ENCODE data around the gene TUFT1.

TUFT1 gene

DNA sequence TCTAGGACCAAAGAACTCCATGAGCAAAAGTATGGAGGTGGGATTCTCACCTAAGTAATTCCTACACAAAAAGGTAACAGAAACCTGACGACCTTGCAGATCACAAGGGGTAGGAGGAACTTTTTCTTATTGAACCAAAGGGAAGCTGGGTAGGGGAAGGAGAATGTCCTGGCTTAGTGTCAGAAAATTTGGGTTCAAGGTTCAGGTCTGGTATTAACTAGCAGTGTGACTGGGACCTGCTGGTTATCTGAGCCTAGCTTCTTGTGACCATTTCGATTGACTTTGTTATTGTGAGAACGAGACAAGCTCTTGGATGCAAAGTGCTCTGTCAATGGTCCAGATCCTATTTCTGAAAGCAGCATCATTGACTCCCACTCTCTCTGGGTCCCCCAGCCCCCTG, 66.7 kb downstream of the TUFT1 start:
- DNase-seq (ENCODE audit: low read depth in 1 of 2, low spot score in 1 of 2): no peak
- no peak overlapping the region for H3K27ac ChIP-seq (replicated peaks)
- TF ChIP-seq, protein P1, sequence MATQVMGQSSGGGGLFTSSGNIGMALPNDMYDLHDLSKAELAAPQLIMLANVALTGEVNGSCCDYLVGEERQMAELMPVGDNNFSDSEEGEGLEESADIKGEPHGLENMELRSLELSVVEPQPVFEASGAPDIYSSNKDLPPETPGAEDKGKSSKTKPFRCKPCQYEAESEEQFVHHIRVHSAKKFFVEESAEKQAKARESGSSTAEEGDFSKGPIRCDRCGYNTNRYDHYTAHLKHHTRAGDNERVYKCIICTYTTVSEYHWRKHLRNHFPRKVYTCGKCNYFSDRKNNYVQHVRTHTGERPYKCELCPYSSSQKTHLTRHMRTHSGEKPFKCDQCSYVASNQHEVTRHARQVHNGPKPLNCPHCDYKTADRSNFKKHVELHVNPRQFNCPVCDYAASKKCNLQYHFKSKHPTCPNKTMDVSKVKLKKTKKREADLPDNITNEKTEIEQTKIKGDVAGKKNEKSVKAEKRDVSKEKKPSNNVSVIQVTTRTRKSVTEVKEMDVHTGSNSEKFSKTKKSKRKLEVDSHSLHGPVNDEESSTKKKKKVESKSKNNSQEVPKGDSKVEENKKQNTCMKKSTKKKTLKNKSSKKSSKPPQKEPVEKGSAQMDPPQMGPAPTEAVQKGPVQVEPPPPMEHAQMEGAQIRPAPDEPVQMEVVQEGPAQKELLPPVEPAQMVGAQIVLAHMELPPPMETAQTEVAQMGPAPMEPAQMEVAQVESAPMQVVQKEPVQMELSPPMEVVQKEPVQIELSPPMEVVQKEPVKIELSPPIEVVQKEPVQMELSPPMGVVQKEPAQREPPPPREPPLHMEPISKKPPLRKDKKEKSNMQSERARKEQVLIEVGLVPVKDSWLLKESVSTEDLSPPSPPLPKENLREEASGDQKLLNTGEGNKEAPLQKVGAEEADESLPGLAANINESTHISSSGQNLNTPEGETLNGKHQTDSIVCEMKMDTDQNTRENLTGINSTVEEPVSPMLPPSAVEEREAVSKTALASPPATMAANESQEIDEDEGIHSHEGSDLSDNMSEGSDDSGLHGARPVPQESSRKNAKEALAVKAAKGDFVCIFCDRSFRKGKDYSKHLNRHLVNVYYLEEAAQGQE (IDR thresholded peaks at IDR 0.05; ENCODE audit: insufficient replicate concordance, low read depth): no peak
- TF ChIP-seq POLR2AphosphoS5 (IDR thresholded peaks at IDR 0.05; ENCODE audit: low read depth): no peak
- TF ChIP-seq GABPA (IDR thresholded peaks at IDR 0.05; ENCODE audit: low read depth): no peak
- TF ChIP-seq SPI1 (IDR thresholded peaks at IDR 0.05; ENCODE audit: borderline replicate concordance, low read depth): no peak
- TF ChIP-seq, protein P2, sequence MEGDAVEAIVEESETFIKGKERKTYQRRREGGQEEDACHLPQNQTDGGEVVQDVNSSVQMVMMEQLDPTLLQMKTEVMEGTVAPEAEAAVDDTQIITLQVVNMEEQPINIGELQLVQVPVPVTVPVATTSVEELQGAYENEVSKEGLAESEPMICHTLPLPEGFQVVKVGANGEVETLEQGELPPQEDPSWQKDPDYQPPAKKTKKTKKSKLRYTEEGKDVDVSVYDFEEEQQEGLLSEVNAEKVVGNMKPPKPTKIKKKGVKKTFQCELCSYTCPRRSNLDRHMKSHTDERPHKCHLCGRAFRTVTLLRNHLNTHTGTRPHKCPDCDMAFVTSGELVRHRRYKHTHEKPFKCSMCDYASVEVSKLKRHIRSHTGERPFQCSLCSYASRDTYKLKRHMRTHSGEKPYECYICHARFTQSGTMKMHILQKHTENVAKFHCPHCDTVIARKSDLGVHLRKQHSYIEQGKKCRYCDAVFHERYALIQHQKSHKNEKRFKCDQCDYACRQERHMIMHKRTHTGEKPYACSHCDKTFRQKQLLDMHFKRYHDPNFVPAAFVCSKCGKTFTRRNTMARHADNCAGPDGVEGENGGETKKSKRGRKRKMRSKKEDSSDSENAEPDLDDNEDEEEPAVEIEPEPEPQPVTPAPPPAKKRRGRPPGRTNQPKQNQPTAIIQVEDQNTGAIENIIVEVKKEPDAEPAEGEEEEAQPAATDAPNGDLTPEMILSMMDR (IDR thresholded peaks at IDR 0.05; ENCODE audit: insufficient read depth, low read length): no peak
- H3K27me3 ChIP-seq (ENCODE audit: insufficient read depth, poor library complexity, severe bottlenecking): no peaks in the 10 kb centered on the region
- no peak overlapping the region for H3K4me3 ChIP-seq (replicated peaks; ENCODE audit: insufficient read depth, low read length)

DNA sequence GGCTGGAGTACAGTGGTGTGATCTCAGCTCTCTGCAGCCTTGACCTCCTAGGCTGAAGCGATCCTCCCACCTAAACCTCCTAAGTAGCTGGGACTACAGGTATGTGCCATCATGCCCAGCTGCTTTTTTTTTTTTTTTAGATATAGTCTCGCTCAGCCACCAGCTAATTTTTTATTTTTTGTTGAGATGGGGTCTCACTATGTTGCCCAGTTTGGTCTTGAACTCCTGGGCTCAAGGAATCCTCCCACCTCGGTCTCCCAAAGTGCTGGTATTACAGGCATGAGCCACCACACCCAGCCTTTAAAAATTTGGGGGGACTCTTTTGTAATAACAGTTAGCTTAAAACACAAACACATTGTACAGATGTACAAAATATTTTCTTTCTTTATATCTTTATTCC, 70.0 kb downstream of the TUFT1 start:
- Histone ChIP-seq H3K4me3 (replicated peaks; ENCODE audit: insufficient read depth, low read length) (no peak overlapping the region), H3K27ac (replicated peaks) (peak overlapping the region; percentile 93; the same call in 1 of the 2 replicates), H3K27me3 (ENCODE audit: insufficient read depth, poor library complexity, severe bottlenecking) (no peaks in the 10 kb centered on the region)
- TF ChIP-seq SPI1 (IDR thresholded peaks at IDR 0.05; ENCODE audit: borderline replicate concordance, low read depth) (no peak), GABPA (IDR thresholded peaks at IDR 0.05; ENCODE audit: low read depth) (no peak), POLR2AphosphoS5 (IDR thresholded peaks at IDR 0.05; ENCODE audit: low read depth) (no peak)
- TF ChIP-seq, protein P1 (IDR thresholded peaks at IDR 0.05; ENCODE audit: insufficient replicate concordance, low read depth): no peak
- TF ChIP-seq, protein P2 (IDR thresholded peaks at IDR 0.05; ENCODE audit: insufficient read depth, low read length): no peak
- DNase-seq (ENCODE audit: low read depth in 1 of 2, low spot score in 1 of 2): no peak

DNA sequence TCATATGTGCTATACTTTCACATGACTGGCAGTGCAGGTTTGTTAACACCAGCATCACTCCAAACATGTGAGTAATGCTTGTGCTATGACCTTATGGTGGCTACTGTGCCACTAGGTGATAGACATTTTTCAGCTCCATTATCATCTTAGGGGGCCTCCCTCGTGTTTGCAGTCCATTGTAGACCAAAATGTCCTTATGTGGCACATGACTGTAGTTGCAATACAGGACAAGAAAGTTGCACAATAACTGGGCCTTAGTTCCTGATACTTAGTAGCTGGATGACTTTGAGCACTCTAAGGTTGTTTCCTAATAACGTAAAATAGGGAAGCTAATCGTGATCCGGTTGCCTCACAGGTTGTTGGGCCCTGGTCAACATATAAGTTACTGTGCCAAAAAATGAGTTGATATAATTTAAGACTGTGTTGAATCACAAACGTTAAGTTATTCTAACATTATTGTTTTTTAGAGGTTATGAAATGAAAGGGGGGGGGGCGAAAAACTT, 71.2 kb downstream of the TUFT1 start:
- TF ChIP-seq GABPA (IDR thresholded peaks at IDR 0.05; ENCODE audit: low read depth): 0 out of 2 replicates have a peak, but pooled peaks have one; percentile 6
- peak; percentile 62; the same call in 1 of the 2 replicates for TF ChIP-seq POLR2AphosphoS5 (IDR thresholded peaks at IDR 0.05; ENCODE audit: low read depth)
- TF ChIP-seq, protein P2 (IDR thresholded peaks at IDR 0.05; ENCODE audit: insufficient read depth, low read length): no peak
- TF ChIP-seq, protein P1 (IDR thresholded peaks at IDR 0.05; ENCODE audit: insufficient replicate concordance, low read depth): peak; percentile 22
- TF ChIP-seq SPI1 (IDR thresholded peaks at IDR 0.05; ENCODE audit: borderline replicate concordance, low read depth): peak; percentile 44; the same call in 1 of the 2 replicates
- DNase-seq (ENCODE audit: low read depth in 1 of 2, low spot score in 1 of 2): peak; percentile 93 to 99
- no peak overlapping the region; the same call in 1 of the 2 replicates for H3K4me3 ChIP-seq (replicated peaks; ENCODE audit: insufficient read depth, low read length)
- H3K27me3 ChIP-seq (ENCODE audit: insufficient read depth, poor library complexity, severe bottlenecking): no peaks in the 10 kb centered on the region
- peak overlapping the region; percentile 93 for H3K27ac ChIP-seq (replicated peaks)

Measured in HL-60 (cell line).